Osteoblast (primary cell): ENCODE measurements around the gene KCTD21. TPM values are rescaled to one million over a fixed set of nuclear protein-coding genes. Genes with fewer than 3 reads are reported as not detected.
"Not testable (repeated sequence)": the region's sequence is repeated elsewhere in the genome, so short reads cannot be mapped to it uniquely, and the experiment has no call there.

Experiments used
- DNase-seq: peaks from one replicate; pipeline ENCODE4 v3.0.0; 2011; ENCODE audit warnings: low spot score, mixed read lengths; ENCODE audit not compliant: insufficient read length; ENCODE audit errors: missing footprints
- H2AFZ ChIP-seq: 2 replicates; pipeline ENCODE4 v1.6.0; 2011; ENCODE audit warnings: mild to moderate bottlenecking, low read length
- H3K27ac ChIP-seq: 2 replicates; pipeline ENCODE4 v1.5.1; 2011; ENCODE audit warnings: mild to moderate bottlenecking, low read depth, low read length, moderate library complexity
- H3K27me3 ChIP-seq: 2 replicates; pipeline ENCODE4 v1.6.0; 2012; ENCODE audit warnings: mild to moderate bottlenecking, control low read depth, inconsistent platforms, low read length, moderate library complexity; ENCODE audit not compliant: insufficient read depth
- H3K36me3 ChIP-seq: 2 replicates; pipeline ENCODE4 v1.5.1; 2011; ENCODE audit warnings: mild to moderate bottlenecking, low read length, control low read depth, moderate library complexity; ENCODE audit not compliant: insufficient read depth
- H3K4me1 ChIP-seq: 2 replicates; pipeline ENCODE4 v1.5.1; 2011; ENCODE audit warnings: mild to moderate bottlenecking, low read length, control low read depth, moderate library complexity; ENCODE audit not compliant: insufficient read depth
- H3K4me2 ChIP-seq: 2 replicates; pipeline ENCODE4 v1.6.0; 2011; ENCODE audit warnings: mild to moderate bottlenecking, low read length; ENCODE audit not compliant: insufficient read depth
- H3K4me3 ChIP-seq: fragments of 200-600 bp; sonication (generic); 3 replicates; pipeline ENCODE4 v1.5.1; 2012; ENCODE audit warnings: mild to moderate bottlenecking, low read length, inconsistent platforms; ENCODE audit not compliant: insufficient read depth
- H3K79me2 ChIP-seq: 2 replicates; pipeline ENCODE4 v1.6.0; 2012; ENCODE audit warnings: mild to moderate bottlenecking, low read length, control low read depth, inconsistent platforms; ENCODE audit not compliant: insufficient read depth
- H3K9me3 ChIP-seq: 2 replicates; pipeline ENCODE4 v1.5.1; 2011; ENCODE audit warnings: low read depth, low read length, control low read depth
- H4K20me1 ChIP-seq: 2 replicates; pipeline ENCODE4 v1.6.0; 2012; ENCODE audit warnings: mild to moderate bottlenecking, low read length, control low read depth; ENCODE audit not compliant: insufficient read depth
- CTCF ChIP-seq: IDR thresholded peaks from 2 replicates; pipeline ENCODE4 v1.5.1; 2011; ENCODE audit warnings: mild to moderate bottlenecking, low read depth, low read length, moderate library complexity; ENCODE audit errors: extremely low read depth
- total RNA-seq: library from RNA; depleted of rRNA; stranded (reverse); fragments of >200 nt; gene quantifications from 2 replicates; pipeline ENCODE4 v1.2.3, GENCODE V29; 2012

Gene KCTD21
- total RNA-seq, 1 donor, result 14.5 TPM

DNA sequence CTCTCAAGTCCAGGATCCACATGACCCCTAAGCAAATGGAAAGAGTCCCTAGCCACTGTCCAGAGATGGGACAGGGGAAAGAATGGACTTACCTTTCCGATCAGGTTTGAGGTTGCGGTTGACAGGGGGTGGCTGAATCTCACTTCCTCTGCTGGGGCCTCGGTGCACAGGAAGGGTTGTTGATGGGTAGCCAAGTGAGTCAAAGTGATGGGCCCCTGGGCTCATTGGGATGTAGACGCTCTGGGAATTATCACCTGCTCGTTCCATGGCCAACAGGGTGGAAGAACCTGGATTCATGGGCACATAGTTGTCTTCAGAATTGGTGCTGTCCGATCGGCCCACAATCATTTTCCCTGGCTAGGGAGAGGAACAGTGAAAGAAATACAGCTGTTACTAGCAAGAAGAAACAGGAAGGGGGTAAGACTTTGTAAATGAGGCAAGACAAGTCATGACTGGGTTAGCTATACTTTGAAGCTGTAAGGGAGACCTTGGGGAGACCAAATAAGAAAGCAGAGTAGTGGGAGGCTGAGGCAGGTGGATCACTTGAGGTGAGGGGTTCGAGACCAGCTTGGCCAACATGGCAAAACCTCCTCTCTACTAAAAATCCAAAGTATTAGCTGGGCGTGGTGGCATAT, 35.0 kb upstream of the KCTD21 start:
- Histone ChIP-seq H4K20me1 (no peaks in the 10 kb centered on the region), H3K4me1 (no peaks in the 10 kb centered on the region), H3K36me3 (peaks cover 32% of the 10 kb centered on the region), H3K4me3 (no peak overlapping the region), H3K9me3 (no peaks in the 10 kb centered on the region), H3K79me2 (no peaks in the 10 kb centered on the region), H2AFZ (no peak overlapping the region), H3K27me3 (no peaks in the 10 kb centered on the region), H3K27ac (no peak overlapping the region), H3K4me2 (no peak overlapping the region)
- TF ChIP-seq CTCF, result no peak
- no peak for DNase-seq

- not testable (repeated sequence) for H3K9me3 ChIP-seq, H4K20me1 ChIP-seq, H3K4me1 ChIP-seq, H3K4me3 ChIP-seq, H3K79me2 ChIP-seq, H3K4me2 ChIP-seq, H3K27me3 ChIP-seq, DNase-seq, H3K27ac ChIP-seq, H2AFZ ChIP-seq
- peaks cover 32% of the 10 kb centered on the region for H3K36me3 ChIP-seq
Measured at GRCh38 chr11:78222726-78223125, 34.3 kb upstream of the KCTD21 start.

DNA sequence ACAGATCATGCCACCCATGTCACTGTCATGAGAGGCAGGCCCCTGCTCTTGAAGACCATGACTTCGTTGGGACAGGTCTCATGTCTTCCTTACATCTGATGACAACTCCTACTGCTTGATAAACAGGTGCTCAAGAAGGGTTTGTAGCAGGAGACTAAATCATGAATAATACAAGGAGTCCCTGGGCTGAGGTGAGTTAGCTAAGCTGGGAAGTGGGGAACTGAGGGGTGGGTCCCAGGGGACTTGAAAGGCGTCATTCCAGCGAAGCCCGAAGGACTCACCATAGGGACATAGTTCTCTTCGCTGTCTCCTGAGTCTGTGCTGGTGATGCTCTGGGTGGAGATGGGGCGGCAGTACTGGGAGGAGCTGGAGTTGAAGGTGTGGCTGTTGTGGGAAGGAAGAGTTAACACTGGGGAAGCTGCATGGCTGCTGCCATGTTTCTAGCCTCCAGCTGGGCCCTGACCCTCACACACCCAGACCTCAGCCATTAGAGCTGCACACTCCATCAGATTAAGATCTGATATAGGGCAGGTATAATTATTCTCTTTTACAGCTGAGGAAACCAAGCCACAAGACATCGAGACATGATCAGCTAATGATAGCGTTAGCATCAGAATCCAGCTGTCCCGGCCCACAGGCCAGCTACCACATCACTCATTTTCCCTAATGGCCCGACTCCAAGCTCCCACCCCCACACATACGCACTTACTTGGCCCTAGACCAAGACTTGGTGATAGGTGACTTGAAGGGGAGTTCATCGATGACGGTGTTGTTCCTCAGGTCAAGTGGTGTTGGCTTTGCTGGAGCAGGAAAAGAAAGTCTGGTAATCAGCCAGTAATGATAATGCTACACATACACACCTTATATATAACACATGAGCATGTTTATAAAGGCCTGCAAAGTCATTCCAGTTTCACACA, 33.2 kb upstream of the KCTD21 start:
- Histone ChIP-seq H3K79me2 (no peaks in the 10 kb centered on the region), H3K27me3 (no peaks in the 10 kb centered on the region), H3K4me2 (no peak overlapping the region), H3K36me3 (peaks cover 32% of the 10 kb centered on the region), H3K4me3 (no peak overlapping the region), H2AFZ (no peak overlapping the region), H3K4me1 (no peaks in the 10 kb centered on the region), H4K20me1 (no peaks in the 10 kb centered on the region), H3K27ac (no peak overlapping the region), H3K9me3 (no peaks in the 10 kb centered on the region)
- peak; percentile 29 for DNase-seq
- no peak for TF ChIP-seq CTCF

DNA sequence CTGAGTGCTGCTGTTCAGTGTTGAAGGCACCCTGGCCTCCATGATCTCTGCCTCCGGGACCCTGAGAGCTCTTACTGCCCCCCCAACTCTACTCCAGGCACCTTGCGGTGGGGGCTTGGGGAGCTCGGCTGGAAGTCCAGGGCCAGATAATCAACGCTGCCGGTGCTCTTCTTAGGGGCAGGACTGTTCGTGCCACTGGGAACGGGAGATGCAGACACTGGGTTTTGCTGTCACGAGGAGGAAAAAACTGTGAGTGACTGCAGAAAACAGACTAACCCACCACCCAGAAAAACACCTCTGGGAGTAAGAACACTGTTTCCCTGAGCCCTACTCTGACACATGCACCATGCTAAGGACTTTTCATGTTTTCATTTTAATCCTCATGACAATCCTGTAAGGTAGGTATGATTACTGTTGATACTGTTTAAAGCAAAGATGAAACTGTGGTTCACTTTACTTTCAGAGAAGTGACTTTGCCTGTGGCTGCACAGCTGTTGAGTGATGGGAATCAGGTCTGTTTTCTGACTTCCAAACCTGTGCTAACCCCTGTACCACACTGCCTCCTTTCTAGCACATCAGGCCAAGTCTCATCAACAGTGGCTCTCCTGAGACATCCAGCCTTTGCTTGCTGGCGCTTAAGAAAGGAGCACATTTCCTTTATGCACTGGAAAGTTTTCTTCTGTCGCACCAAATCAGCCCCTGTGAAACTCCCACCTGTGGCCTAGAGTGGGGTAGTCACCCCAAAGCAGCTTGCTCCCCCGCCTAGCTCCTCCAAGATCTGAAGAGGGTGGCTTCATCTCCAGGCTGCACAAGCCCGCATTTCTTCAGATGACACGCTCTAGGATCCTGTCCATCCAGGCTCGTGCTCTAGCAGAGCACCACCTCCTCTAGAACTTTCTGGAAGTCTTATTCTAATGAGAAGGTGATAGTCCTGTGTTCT, 32.1 kb upstream of the KCTD21 start:
- Histone ChIP-seq H3K36me3 (peaks cover 39% of the 10 kb centered on the region), H3K27me3 (no peaks in the 10 kb centered on the region), H3K27ac (no peak overlapping the region), H3K9me3 (no peaks in the 10 kb centered on the region), H3K4me3 (no peak overlapping the region), H3K79me2 (no peaks in the 10 kb centered on the region), H3K4me1 (no peaks in the 10 kb centered on the region), H4K20me1 (no peaks in the 10 kb centered on the region), H3K4me2 (no peak overlapping the region), H2AFZ (no peak overlapping the region)
- DNase-seq, result peak; percentile 25
- TF ChIP-seq CTCF, result no peak
